Measurements from ENCODE around the gene MPZL3. TPM values are rescaled to one million over a fixed set of nuclear protein-coding genes. Genes with fewer than 3 reads are reported as not detected.
"Not testable (repeated sequence)": the region's sequence is repeated elsewhere in the genome, so short reads cannot be mapped to it uniquely, and the experiment has no call there.

The MPZL3 gene
- total RNA-seq, 6 experiments from 2014 or later = 2.7 to 9.3 (median 6.8) TPM

DNA sequence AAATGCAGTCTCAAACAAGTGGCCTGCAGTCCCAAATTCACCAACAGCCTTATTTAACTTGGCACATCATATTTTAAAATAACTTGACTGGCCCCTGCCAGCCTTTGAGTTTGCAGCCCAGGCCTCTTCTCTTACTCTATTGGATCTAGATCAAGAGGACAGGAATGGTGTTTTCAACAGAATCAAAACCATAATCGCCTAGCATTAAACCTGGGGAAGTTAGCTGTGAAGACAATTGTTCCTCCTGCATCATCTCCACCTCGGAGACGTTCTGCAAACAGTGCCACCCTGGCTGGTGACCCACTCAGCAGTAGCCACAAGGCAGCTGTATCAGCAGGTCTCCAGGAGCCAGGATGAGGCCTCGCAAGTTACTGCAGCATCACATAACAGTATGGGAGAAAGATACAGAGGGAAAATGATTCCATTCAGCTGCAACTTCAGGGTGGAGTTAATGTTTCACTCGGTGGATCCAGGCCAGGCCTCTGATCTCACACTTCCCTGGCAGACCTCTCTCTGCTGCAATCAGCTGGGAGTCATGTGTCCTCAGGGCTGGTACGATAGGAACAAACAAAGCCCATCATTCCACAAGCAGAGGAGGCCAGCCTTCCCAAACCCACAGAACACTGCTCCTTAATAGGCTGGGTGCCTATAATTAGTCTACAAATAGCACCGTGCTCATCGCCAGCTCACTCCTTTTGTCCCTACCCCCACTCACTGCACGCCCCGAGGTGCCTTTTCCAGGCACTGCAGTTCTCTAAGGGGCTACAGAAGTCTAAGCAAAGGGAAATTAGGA is 57.1 kb downstream of the MPZL3 start:
- Histone ChIP-seq H3K9me3 (no peaks in the 10 kb centered on the region), H3K36me3 (no peaks in the 10 kb centered on the region), H3K4me1 (peaks cover 0 to 42% (median 11%) of the 10 kb centered on the region in 4 donors), H3K4me3 (no peak overlapping the region), H3K27me3 (no peaks in the 10 kb centered on the region), H3K27ac (peak overlapping the region; percentile 65 to 82 (median 71))
- WGBS (ENCODE audit: insufficient coverage, low coverage, low lambda C conversion rate, missing lambda C conversion rate) = 18% methylated on average over 9 of the region's 10 CpGs
- ATAC-seq (peak; percentile 91 to 96 (median 94)), DNase-seq (peak; percentile 82 to 94 (median 88))
- TF ChIP-seq POLR2A (IDR thresholded peaks at IDR 0.05) (peak; percentile 86), CTCF (IDR thresholded peaks at IDR 0.05) (no peak)
- intact Hi-C loops (cut with DNase I) = loop anchor here in 1 of 2 donors (5.0 kb wide), 1 partner anchor 97 kb away; no protein-coding TSS in a partner anchor

- intact Hi-C loops (cut with DNase I) = no loop called here
- Histone ChIP-seq H3K4me3 (no peak overlapping the region), H3K9me3 (no peaks in the 10 kb centered on the region), H3K27me3 (no peaks in the 10 kb centered on the region), H3K27ac (peak overlapping the region; percentile 2 to 82 (median 24)), H3K4me1 (peaks cover 0 to 37% (median 10%) of the 10 kb centered on the region in 4 donors), H3K36me3 (no peaks in the 10 kb centered on the region)
- 58% methylated on average over 5 of the region's 6 CpGs for WGBS (ENCODE audit: insufficient coverage, low coverage, low lambda C conversion rate, missing lambda C conversion rate)
- ATAC-seq = peak in 1 of 4 donors; percentile 7
- DNase-seq = no peak
- no peak for TF ChIP-seq CTCF (IDR thresholded peaks at IDR 0.05)
- TF ChIP-seq POLR2A (IDR thresholded peaks at IDR 0.05) = no peak
Measured at GRCh38 chr11:118193910-118194566, 58.1 kb downstream of the MPZL3 start.

GRCh38 chr11:118192817-118193216 is 59.3 kb downstream of the MPZL3 start:
- DNase-seq; H3K27me3 ChIP-seq; H3K4me3 ChIP-seq; intact Hi-C loops (cut with DNase I); H3K9me3 ChIP-seq; H3K27ac ChIP-seq; H3K36me3 ChIP-seq; ATAC-seq: not testable (repeated sequence)
- 90% methylated on average over 5 of the region's 5 CpGs for WGBS (ENCODE audit: insufficient coverage, low coverage, low lambda C conversion rate, missing lambda C conversion rate)
- H3K4me1 ChIP-seq = peaks cover 0 to 30% (median 6%) of the 10 kb centered on the region in 4 donors

GRCh38 chr11:118190942-118191506 is 61.1 kb downstream of the MPZL3 start:
- H3K9me3 ChIP-seq; H3K27me3 ChIP-seq; intact Hi-C loops (cut with DNase I); H3K4me3 ChIP-seq; ATAC-seq; H3K36me3 ChIP-seq; DNase-seq; H3K27ac ChIP-seq: not testable (repeated sequence)
- peaks cover 0 to 36% (median 6%) of the 10 kb centered on the region in 4 donors for H3K4me1 ChIP-seq
- 35% methylated on average over 2 of the region's 2 CpGs for WGBS (ENCODE audit: insufficient coverage, low coverage, low lambda C conversion rate, missing lambda C conversion rate)

DNA sequence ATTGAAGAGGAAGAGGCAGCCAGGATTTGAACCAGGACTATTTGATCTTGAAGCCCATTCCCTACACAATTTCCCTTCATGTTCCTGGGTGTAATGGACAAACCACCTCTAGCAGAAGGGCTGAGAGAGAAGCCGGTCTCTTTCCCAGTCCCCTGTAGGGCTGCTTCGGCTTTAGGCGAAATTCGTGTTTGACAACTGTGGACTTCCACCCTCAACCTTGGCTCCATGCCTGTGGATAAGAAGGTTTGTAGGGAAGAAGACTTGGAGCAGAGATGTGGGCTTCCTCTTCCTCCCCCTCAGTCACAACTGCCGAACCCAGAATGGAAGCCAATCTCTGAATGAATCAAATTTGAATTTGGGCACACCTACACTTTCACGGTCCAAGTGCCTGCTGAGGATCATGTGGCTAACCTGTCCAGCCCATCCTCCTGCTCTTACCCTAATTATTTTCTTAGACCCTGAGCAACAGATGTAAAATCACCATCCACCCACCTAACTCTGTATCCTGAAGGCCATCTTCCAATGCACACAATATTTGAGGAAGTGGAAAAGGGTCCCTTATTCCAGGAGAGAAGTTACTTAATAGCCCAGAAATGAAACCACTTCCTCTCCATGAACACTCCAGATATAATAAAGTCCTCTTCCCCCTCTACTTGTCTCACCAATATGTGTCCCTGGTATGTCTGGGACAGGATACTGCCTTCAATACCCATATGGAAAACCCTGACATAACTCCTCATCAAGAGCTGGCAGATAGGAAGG is 65.6 kb downstream of the MPZL3 start:
- WGBS (ENCODE audit: insufficient coverage, low coverage, low lambda C conversion rate, missing lambda C conversion rate) = 45% methylated on average over 6 of the region's 6 CpGs
- DNase-seq (peak in 1 of 3 donors; percentile 72), ATAC-seq (peak; percentile 58 to 74 (median 70))
- H3K36me3 ChIP-seq = no peaks in the 10 kb centered on the region
- H3K27ac ChIP-seq = no peak overlapping the region
- H3K27me3 ChIP-seq = no peaks in the 10 kb centered on the region
- TF ChIP-seq CTCF (IDR thresholded peaks at IDR 0.05) = no peak
- no peak for TF ChIP-seq POLR2A (IDR thresholded peaks at IDR 0.05)
- intact Hi-C loops (cut with DNase I) = no loop called here
- H3K9me3 ChIP-seq = no peaks in the 10 kb centered on the region
- H3K4me1 ChIP-seq = peaks cover 0 to 15% (median 0%) of the 10 kb centered on the region in 4 donors
- no peak overlapping the region for H3K4me3 ChIP-seq
